GM18508 (cell line): Measurements from ENCODE around the gene KLHL28.

ENCODE experiments used
- ATAC-seq: cut with Tn5 transposase; IDR thresholded peaks from one replicate; pipeline ENCODE4 v1.9.1; 2021; ENCODE audit warnings: moderate number of reproducible peaks; ENCODE audit not compliant: insufficient read depth, unreplicated experiment

KLHL28 gene

DNA sequence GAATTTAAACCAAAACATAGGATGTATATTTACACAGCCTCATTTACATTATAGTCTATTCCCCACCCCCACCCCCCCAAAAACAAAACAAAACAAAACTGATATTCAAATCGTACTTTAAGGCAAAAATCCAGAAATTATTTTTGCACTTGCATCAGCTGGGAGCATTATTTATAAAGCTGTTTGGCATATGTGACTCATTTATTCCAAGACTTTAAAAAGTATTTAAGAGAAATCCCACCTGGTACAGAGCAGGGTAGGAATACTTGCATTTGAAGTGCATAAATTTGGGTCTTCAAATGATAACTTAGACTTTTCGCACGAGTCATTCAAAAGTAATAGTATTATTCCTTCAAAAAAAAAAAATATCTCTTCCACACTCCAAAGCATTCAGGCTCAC lies 1.1 kb downstream of the KLHL28 start:
- no peak for ATAC-seq

DNA sequence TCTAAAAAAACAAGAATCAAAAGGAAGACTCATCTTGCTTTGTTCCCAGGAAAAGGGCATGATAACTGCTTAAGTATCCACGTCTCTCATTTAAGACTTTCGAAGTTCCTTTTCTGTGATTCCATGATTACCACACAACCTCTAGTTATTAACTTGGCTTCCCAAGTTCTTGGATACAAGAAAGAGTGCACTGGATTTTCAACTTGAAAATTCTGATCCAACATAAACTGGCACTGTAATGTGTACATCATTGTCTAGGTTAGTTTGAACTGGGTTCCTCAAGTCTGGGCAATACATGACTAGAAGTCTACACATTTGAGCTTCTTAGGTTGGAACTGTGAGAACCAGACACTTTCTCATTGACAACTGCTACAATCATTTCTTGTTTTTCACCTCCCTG lies 1.6 kb downstream of the KLHL28 start:
- no peak for ATAC-seq

DNA sequence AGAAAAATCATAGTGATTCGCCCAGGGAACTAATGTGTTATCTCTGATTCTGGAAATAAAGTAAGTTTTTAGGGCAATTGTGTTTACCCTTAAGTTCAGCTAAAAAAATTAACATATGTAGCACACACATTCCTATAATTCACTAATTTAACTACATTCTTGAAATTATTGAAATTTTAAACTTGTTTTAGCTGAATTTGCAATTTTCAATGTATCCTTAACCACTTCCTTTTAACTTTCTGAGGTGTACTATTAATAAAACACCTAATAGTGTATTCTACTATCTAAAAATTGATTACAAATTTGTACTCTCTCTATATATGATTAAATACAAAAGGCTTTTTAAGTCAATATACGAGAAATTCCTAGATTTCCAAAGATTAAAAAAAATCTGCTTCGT lies 2.2 kb downstream of the KLHL28 start:
- no peak for ATAC-seq

DNA sequence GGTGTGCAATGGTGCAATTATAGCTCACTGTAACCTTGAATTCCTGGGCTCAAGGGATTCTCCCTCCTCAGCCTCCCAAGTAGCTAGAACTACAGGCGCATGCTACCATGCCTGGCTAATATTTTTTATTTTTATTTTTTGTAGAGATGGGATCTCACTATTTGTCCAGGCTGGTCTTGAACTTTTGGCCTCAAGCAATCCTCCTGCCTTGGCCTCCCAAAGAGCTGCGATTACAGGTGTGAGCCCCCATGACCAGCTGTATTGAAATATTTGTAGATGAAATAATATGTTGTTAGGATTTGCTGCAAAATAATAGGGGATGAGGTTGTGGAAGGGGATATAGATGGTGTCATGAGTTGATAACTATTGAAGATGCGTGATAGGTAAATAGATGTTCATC lies 4.9 kb downstream of the KLHL28 start:
- ATAC-seq = no peak

DNA sequence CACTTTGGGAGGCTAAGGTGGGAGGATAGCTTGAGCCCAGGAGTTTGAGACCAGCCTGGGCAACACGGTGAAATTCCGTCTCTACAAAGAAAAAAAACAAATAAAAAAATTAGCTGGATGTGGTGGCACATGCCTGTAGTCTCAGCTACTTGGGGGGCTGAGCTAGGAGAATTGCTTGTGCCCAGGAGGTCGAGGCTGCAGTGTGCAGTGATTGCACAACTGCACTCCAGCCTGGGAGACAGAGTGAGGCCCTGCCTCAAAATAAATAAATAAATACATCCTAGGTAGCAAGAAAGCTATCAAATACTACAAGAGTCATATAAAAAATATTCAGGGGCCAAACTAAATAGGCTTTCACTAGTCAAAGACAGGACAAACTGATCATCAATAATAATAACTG lies 6.2 kb downstream of the KLHL28 start:
- ATAC-seq = no peak

DNA sequence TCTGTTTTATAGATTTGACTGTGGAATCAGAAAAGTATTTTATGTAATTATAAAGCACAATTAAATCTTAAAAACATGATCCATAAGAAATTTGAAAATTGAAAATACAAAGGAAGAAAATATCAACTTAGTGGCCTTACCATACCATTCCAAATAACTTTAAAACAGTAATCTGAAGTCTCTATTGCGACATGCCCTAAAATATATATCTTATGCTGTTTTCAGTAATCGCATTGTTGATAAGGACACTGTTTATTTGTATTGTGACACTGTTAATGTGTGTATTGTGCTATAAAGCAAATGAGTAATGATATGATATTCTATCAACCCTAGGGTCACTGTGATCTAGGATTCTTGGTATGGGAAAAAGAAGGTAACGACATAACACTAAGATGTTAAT lies 7.0 kb downstream of the KLHL28 start:
- ATAC-seq = no peak

DNA sequence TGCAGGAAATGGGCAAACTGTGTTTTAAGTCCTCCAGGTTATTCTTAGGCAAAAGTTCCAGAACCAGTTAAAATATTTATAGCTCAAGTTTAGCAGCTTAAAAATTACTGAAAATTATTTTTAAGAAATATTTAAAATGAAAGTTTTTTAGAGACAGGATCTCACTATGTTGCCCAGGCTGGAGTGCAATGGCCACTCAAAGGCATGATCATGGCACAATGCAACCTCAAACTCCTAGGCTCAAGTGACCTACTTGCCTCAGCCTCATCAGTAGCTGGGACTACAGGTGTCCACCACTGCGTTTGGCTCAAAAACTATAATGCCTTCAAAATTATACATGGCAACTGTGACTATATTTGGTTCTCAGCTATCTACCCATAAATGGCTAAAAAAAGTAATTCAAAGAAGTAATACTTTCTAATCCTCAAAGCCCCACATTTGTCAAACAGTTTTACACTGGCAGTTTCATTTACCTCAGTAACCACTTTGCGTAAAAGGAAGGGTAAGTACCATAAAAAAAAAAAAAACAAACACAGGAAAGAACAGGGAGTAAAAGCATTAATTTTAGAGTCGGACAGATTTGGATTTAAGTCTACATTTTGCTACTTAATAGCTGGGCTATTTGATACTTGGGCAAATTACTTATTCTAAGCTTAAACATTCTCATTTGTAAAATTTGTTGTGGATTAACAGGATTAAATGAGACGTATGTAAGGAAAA lies 9.2 kb downstream of the KLHL28 start:
- no peak for ATAC-seq

DNA sequence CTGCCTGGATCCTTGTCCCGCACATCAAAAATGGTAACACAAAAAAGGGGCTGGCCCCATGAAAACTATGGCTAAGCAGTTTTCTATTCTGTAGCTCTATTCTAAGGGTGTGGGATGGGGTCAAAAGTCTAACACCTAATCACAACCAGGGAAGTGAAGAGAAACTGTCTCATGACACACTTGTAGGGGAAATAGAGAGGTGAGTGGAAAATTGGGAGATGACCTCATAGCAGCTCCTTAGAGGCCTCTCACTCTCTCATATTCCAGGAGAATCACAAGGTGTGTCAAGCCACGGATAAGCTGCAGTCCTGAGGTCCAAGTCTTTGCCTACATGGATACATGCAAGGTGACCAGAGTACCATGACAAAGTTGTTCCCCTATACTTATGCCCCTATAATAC lies 10.7 kb downstream of the KLHL28 start:
- no peak for ATAC-seq

DNA sequence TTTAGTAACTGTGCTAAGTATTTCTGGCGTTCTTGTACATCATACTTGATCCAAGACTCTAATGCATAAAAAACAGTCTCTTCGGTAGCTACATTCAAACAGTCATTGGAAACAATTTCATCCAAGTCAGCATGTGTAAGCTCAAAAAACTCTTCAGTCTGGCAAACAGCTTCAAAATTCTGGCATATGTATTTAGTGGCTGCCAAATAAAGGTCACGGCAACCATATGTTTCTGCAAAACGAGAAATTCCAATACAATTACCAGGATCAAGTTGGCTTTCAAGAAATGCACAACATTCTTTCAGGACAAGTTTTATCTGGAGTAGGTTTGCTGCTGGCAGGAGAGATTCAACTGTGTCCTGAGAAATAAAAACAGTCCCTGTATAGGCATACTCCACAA lies 16.5 kb downstream of the KLHL28 start:
- no peak for ATAC-seq

DNA sequence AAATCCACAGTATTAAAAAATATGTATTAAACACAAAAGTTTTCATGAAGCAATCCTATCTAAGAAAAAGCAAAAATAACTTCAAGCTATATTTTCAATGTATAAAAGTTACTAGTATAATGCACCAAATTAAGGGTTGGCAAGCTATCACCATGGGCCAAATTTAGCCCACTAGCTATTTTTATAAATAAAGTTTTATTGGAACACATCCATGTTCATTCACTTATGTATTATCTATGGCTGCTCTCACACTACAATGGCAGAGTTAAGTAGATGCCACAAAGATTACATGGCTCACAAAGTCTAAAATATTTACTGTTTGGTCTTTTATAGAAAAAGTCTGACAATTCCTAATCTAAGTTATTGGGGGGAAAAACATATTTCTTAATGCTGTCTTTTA lies 17.6 kb downstream of the KLHL28 start:
- no peak for ATAC-seq

DNA sequence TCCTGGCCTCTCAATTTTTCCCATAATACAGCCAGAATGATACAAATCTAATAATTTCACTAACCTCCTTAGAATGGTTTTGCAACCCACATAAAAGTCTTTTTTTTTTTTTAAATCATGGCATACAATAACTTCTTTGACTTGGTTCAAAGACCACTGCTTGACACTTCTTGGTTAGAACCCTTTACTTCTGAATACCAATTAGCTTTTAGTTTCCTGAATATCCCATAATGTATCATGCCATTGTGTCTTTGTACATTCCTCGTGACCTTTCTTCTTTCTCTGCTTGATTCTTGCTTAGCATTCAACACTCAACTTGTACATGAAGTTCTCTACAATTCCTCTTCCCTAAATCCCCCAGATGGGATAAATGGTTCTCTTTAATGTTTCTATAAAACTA lies 19.3 kb downstream of the KLHL28 start:
- no peak for ATAC-seq

DNA sequence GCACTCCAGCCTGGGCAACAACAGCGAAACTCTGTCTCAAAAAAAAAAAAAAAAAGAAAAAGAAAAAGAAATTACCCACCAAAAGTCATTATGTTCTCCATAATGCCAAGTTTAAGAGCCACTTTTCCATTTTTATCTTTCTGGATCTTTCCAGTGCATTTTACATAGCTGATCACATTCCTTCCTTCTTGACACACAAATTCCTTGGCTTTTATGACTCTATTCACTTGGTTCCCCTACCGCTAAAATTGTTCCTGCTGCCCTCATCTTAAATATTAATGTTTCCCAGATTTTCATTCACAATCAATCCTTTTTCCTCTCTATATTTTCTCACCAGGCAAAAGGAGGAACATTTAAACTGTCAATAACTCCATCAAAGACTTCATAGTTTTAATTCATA lies 20.2 kb downstream of the KLHL28 start:
- no peak for ATAC-seq

DNA sequence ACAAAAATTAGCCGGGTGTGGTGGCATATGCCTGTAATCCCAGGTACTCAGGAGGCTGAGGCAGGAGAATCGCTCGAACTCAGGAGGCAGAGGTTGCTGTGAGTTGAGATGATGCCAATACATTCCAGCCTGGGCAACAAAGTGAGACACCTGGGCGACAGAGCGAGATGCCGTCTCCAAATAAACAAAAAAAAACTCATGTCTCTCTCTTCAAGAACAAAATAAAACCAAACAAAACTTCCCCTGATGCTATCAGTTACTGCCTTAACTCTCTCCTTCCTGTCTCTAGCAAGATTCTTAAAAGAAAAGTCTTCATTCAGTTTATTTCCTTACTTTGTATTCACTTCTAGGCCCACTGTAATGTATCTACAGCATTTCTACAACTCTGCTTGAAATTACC lies 20.8 kb downstream of the KLHL28 start:
- ATAC-seq = no peak

DNA sequence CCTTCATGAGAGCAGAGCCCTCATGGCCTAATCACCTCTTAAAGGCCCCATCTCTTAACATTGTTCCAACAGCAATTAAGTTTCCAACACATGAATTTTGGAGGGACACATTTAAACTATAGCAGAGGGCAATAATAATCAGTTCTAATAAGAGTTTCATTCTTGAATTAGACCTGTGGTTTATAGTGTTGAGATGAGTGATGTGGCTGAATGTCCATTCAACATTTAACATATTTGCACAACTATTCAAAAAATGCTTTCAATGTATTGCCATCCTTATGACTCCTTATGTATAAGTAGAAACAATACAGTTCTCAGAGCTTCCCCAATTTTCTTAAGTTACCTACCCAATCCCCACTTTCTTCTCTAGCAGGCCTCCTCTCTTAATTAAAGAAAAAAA lies 21.5 kb downstream of the KLHL28 start:
- no peak for ATAC-seq

DNA sequence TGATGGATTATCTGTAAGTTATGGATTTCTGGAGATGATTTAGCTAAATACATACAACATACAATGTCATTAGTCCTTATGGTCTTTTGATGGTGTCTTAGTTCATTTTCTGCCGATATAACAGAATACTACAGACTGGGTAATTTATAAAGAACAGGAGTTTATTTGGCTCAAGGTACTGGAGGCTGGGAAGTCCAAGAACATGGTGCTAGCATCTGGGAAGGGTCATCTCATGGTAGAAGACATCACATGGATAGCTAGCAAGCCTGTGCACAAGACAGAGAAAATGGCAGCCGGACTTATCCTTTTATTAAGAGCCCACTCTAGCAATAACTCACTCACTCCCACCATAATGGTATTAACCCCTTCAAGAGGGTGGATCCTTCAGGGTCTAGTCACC lies 24.2 kb downstream of the KLHL28 start:
- no peak for ATAC-seq

DNA sequence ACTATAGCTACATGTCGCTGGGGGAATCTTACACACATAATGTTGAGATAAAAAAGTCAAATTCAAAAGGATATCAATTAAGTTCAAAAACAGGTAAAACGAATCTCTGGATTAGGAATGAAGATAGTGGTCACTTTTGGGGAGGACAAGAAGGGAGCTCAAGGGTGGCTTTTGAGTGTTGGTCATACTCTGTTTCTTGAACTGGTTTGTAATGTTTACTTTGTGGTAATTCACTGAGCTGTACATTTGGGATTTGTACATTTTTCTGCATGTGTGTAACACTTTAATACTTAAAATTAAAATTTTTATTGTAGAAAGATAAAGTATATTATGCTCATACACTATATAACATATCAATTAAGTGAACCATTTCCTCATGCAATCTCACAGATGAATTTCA lies 26.6 kb downstream of the KLHL28 start:
- no peak for ATAC-seq

DNA sequence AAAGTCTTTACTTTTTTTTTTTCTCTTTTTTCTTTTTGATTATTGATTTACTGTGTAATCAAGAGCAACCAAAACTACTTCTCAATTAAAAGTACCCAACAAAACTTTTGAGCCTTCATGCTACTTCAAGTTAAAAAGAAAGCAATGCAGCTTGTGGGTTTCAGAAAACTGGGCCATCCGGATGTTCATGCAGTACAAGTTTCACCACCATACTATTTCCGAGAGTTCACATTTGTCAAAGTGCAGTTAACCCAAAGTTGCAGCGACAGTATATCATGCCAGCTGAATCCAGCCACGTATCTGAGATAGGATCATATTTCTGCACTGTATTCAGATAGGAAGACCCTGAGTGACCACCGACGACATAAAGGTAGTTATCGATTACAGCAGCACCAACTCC lies 33.0 kb downstream of the KLHL28 start:
- no peak for ATAC-seq

DNA sequence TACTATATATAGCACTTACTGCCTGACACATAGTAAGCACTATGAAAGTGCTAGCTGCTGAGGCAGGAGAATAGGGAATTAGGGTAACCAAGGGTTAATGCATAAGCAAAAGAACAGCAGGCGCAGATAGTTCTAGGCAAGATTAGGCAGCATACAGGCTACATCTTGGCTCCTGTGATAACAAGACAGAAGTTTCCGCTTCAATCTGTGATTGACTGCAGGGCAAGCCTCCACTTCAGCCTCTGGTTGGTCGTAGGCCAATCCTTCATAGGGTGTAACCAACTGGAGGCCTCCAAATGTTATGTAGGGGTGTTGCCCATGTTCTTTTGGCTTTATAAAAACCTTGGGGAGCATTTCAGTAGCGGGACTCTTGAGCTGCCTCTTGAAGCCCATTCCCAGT lies 46.9 kb downstream of the KLHL28 start:
- ATAC-seq = no peak

DNA sequence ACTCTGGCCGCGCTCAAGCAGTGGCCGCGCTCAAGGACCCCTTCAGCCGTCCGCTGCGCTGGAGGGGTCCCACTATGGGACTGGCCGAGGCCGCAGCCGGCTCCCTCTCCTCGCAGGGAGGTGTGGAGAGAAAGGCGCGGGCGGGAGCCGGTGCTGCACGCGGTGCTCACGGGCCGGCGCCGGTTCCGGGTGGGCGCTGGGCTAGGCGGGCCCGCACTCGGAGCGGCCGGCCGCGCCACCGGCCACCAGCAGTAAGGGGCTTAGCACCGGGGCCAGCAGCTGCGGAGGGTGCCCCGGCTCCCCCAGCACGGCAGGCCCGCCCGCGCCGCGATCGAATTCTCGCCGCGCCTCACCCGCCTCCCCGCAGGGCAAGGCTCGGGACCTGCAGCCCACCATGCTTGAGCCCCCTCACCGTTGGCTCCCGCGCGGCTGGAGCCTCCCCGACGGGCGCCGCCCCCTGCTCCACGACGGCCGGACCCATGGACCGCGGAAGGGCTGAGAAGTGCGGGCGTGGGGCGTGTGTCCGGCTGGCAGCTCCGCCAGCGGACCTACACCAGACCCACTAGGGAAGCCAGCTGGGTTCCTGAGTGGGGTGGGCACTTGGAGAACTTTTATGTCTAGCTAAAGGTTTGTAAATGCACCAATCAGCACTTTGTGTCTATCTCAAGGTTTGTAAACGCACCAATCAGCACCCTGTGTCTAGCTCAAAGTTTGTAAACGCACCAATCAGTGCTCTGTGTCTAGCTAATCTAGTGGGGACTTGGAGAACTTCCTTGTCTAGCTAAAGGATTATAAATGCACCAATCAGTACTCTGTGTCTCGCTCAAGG lies 49.5 kb downstream of the KLHL28 start:
- no peak for ATAC-seq

DNA sequence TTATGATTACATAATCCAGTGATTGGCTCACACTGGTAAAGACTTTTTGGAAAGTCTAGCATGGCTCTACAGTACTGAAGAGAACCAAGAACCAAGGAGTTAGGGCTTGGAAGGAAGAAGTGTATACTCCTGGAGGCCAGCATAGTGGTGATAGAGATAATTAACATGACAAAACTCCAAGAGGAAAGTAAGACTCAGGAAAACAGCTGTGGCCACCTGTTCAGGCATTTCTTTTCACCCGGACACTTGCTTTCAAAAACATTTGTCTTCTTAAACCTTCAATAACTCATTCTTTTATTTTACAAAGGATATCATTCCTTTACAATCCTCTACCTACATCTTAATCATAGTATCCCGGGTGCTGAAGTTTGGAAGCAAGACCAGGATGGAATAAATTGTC lies 50.9 kb downstream of the KLHL28 start:
- no peak for ATAC-seq

DNA sequence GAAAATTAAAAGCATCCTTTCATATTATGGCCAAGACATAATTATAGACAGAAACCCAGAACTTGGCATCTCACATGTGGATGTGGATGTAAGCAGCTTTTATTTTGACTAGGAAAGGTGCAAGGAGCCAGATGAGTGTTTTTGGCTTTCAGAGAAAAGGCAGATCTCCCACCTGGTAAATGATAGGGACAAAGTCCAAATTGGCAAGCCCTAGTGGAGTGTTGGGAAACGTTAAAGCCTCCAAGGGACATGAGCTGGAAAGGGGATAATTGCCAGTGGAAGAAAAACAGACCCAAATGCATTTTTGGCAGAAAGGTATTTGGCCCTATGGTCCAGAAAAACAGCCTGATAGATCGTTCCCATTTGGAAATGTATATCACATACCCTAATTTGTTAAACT lies 60.1 kb downstream of the KLHL28 start:
- no peak for ATAC-seq

DNA sequence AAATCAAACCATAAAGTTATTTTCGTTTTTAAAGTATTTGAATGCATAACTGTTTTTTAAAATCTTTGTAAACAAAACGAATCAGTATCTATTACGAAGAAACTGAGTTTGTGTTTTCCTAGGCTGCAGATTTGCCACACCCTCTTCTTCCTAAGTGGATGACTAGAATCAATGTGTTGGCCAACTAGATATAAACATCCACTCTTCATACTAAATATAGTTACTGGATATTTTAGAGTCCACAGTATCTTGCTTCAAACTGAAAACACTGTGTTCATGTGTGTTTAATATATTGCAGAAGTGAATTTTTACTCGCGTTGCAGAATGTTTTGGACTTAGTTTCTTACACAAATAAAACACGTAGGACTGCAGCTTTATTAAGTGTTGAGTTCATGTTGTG lies 63.2 kb downstream of the KLHL28 start:
- no peak for ATAC-seq
